ENCODE measurements around the gene NCF2.
A peak's percentile ranks its signal among the peaks of the same experiment; 100 is the strongest.

NCF2 gene

GRCh38 chr1:183552441-183552840 is 37.8 kb downstream of the NCF2 start:
- DNase-seq (ENCODE audit: low spot score) = no peak

GRCh38 chr1:183551924-183552323 is 38.3 kb downstream of the NCF2 start:
- DNase-seq (ENCODE audit: low spot score) = no peak

DNA sequence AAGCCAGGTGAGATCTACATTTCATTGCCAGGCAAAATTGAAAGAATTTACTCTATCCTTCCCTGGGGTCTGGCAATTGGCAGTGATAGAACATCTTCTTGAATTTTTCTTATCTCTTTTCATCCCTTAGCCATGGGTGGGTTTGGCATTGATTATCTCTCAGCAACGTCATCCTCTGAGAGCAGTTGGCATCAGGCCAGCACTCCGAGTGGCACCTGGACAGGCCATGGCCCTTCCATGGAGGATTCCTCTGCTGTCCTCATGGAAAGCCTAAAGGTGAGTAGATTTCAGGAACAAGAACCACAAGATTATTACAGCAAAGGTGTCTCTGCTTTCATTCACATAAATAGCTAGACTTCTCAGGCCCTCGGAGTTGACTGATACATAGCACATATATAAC is 39.3 kb downstream of the NCF2 start:
- DNase-seq (ENCODE audit: low spot score) = no peak

- no peak for DNase-seq (ENCODE audit: low spot score)
Measured at GRCh38 chr1:183548116-183548515, 42.1 kb downstream of the NCF2 start.

DNA sequence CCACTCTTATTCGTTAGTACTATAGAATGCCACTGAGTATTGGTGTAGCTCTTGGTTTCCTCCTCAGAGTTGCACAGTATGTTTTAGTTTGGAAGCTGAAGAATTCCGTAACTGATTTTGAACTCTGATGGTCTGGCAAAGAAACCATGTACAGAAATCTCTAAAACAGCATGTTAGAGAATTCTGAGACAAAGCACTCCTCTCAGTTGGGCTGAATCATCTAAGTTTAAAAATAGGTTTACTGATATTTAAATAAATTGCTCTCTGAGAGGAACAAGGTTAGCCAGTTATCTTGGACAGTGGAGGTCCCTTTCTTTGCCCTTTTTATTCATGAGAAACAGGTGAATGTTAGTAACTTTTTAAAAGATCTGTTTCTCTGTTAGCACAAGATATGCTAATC is 43.8 kb downstream of the NCF2 start:
- no peak for DNase-seq (ENCODE audit: low spot score)

- DNase-seq (ENCODE audit: low spot score) = no peak
Measured at GRCh38 chr1:183544598-183545297, 45.5 kb downstream of the NCF2 start.

- DNase-seq (ENCODE audit: low spot score) = peak; percentile 60
Measured at GRCh38 chr1:183543619-183544204, 46.5 kb downstream of the NCF2 start.

DNA sequence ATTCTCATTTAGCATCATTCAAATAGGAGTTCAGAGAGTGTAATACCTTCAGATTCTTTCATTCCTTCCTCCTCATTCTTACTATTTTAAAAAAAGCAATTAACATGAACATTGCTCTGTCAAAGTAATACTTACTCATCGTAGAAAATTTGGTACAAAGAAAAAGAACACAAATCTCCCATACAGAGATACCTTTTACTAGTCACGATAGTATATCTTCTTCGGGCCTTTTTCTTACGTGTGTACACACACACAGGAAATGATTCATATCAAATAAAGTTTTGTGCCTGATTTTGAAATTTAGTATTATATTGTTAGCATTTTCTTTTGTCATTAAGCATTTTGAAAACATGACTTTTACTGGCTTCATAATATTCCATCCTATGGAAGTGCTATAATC is 52.9 kb downstream of the NCF2 start:
- DNase-seq (ENCODE audit: low spot score) = no peak

DNA sequence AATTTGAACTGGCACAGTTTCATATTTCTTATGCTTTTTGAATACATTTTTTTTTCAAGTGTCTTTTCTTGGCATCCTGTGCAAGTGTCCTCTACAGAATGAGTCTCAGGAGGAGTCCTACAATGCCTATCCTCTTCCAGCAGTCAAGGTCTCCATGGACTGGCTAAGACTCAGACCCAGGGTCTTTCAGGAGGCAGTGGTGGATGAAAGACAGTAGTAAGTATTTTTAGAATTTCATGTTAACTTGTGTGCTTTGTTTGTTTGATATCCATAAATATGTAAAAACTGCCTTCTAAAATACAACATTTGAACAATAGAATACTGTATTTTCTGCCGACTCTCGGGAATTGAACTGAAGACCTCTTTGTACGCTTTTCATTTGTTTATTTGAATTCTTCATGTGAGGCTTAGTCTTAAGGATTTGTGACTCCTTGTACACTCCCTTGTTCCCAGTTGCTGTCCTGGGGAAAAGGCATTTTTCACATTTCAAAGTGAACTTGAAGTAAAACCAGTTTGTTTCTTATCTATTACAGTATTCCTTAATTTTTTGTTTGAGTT is 56.6 kb downstream of the NCF2 start:
- DNase-seq (ENCODE audit: low spot score) = no peak

GRCh38 chr1:183528577-183528976 is 61.7 kb downstream of the NCF2 start:
- DNase-seq (ENCODE audit: low spot score) = no peak

GRCh38 chr1:183522104-183522503 is 68.2 kb downstream of the NCF2 start:
- DNase-seq (ENCODE audit: low spot score) = no peak

DNA sequence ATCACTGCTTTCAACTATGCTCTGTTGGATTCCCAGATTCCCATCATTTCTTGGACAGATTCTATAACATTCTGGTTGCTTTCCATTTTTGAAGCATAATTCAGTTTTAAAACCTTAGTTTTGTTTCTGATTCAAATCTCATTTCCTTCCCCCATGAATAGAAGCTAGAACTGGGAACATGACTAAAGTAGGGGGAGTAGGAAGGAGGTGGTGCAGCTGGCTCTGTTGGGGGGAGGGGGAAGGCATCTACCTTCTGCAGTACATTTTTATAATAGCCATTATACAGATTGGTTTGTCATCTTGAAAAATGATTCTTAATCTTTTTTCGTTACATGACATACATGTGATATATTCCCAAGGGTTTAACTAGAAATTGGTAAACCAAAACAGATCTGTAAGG is 69.9 kb downstream of the NCF2 start:
- DNase-seq (ENCODE audit: low spot score) = no peak

GRCh38 chr1:183517401-183517800 is 72.9 kb downstream of the NCF2 start:
- DNase-seq (ENCODE audit: low spot score) = peak; percentile 59

DNA sequence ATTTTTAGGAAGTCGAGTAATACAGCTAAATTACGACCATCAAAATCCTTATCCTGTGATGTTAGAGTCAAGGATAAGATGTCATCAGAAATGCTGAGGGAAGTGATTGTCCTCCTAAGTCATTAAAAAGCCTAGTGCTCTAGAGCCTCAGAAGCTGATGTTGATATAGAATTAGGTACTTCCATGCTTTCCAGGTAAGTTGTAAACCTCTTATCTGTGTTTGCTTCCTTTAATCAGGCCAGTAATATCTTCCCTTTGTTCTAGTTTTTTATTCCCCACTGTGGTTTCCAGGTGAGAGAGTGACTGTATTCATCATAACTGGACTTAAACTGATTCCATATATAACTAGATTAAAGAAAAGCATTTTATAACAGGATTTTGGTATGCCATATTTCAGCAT is 73.5 kb downstream of the NCF2 start:
- peak; percentile 40 for DNase-seq (ENCODE audit: low spot score)

GRCh38 chr1:183515002-183515689 is 75.1 kb downstream of the NCF2 start:
- DNase-seq (ENCODE audit: low spot score) = no peak

GRCh38 chr1:183514235-183514634 is 76.0 kb downstream of the NCF2 start:
- DNase-seq (ENCODE audit: low spot score) = no peak

- no peak for DNase-seq (ENCODE audit: low spot score)
Measured at GRCh38 chr1:183512450-183512849, 77.8 kb downstream of the NCF2 start.

DNA sequence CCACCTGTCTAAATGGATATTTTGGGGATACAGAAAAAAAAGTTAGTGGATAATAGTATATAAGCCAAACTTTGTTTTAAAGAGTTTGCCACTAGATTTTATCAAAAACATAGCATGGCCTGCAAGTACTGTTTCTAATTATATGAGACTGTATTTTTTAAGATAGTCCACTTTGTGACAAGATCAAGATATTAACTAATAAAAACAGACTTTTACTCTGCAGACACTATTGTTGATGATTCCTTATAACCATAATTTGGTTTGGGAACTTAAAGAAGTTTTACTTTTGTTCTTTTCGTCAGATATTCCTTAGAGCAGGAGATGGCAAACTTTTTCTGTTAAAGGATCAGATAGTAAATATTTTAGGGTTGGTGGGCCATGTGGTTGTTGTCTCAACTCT is 81.6 kb downstream of the NCF2 start:
- no peak for DNase-seq (ENCODE audit: low spot score)

- DNase-seq (ENCODE audit: low spot score) = no peak
Measured at GRCh38 chr1:183506561-183506960, 83.7 kb downstream of the NCF2 start.
